Lower leg skin (tissue), 4 donors: ENCODE results near the gene DAAM1. TPM values are rescaled to one million over a fixed set of nuclear protein-coding genes. Genes with fewer than 3 reads are reported as not detected.

ENCODE experiments used
- DNase-seq, 2 donors: peaks; one replicate each; pipeline ENCODE4 v3.0.0-alpha.2; 2019; ENCODE audit warnings: low spot score in 2 of 2
- H3K4me3 ChIP-seq: fragments of 200-600 bp; sonication (generic); 2 replicates; pipeline ENCODE4 v1.5.1; 2017; ENCODE audit warnings: mild to moderate bottlenecking, low read depth; ENCODE audit not compliant: poor library complexity, severe bottlenecking
- POLR2A ChIP-seq, 2 donors: fragments of 450-650 bp; IDR thresholded peaks; one replicate each; pipeline ENCODE4 v1.6.1; 2016 to 2017; ENCODE audit warnings: antibody characterized with exemption in 2 of 2, mild to moderate bottlenecking in 1 of 2, moderate library complexity in 1 of 2
- WGBS, 2 donors: methylation state at CpG; one replicate each; pipeline ENCODE4 v1.1.5; 2018; 5-methylcytosine and 5-hydroxymethylcytosine counted together
- intact Hi-C: fragments of 100-400 bp; cut with DNase I; formaldehyde crosslinking; loops from one replicate; pipeline ENCODE4 v1.15.0; 2023; ENCODE audit warnings: low total_unique reads
- total RNA-seq, 4 donors: library from RNA; depleted of rRNA; stranded (reverse); fragments of >200 nt; gene quantifications; one replicate each; pipeline ENCODE4 v1.1.0, GENCODE V29; 2016
- TF ChIP-seq, protein P1 (sequence below), 3 donors: fragments of 450-650 bp; IDR thresholded peaks; one replicate each; pipeline ENCODE4 v1.5.1; 2016; ENCODE audit warnings: antibody characterized with exemption in 3 of 3, mild to moderate bottlenecking in 3 of 3, moderate library complexity in 2 of 3

DAAM1 gene
- total RNA-seq, 4 donors from 2014 or later, result 155 to 194 (median 183) TPM

DNA sequence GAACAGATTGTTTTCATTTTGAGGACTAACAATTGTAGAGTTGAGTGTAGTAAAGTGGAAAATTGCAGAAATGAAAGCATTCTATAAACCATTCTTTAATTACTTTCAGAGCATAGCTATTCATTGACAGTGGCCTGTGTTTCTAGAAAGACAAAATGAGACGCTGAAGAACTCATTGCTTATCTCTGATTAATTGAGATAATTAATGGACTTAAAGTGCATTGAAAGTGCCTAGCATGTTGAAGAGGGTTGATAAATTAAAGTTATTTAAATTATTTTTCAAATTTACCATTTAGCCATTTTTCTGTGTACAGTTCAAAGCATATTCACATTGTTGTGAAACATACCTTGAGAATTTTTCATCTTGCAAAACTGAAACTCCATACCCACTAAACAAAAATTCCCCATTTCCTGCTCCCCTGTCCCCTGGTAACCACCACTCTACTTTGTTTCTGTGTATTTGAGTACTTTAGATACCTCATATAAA is 57.4 kb downstream of the DAAM1 start:
- H3K4me3 ChIP-seq, result no peak overlapping the region
- intact Hi-C loops, result no loop called here
- TF ChIP-seq POLR2A (IDR thresholded peaks at IDR 0.05), result no peak
- TF ChIP-seq, protein P1, sequence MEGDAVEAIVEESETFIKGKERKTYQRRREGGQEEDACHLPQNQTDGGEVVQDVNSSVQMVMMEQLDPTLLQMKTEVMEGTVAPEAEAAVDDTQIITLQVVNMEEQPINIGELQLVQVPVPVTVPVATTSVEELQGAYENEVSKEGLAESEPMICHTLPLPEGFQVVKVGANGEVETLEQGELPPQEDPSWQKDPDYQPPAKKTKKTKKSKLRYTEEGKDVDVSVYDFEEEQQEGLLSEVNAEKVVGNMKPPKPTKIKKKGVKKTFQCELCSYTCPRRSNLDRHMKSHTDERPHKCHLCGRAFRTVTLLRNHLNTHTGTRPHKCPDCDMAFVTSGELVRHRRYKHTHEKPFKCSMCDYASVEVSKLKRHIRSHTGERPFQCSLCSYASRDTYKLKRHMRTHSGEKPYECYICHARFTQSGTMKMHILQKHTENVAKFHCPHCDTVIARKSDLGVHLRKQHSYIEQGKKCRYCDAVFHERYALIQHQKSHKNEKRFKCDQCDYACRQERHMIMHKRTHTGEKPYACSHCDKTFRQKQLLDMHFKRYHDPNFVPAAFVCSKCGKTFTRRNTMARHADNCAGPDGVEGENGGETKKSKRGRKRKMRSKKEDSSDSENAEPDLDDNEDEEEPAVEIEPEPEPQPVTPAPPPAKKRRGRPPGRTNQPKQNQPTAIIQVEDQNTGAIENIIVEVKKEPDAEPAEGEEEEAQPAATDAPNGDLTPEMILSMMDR (IDR thresholded peaks at IDR 0.05), result no peak
- WGBS, 2 donors, result 64 to 77% methylated on average over 1 of the region's 1 CpG
- DNase-seq, result no peak

DNA sequence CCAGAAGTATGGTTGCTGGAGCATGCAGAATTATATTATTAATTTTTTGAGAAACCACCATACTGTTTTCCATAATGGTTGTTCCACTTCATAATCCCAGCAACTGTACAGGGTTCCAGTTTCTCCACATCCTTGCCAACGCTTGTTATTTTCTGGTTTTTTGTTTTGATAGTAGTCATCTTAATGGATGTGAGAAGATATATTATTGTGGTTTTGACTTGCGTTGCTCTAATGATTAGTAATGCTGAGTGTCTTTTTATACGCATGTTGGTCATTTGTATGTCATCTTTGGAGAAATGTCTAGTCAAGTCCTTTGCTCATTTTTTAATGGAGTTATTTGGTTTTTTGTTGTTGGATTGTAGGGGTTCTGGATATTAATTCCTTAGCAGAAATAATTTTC is 58.1 kb downstream of the DAAM1 start:
- WGBS, 2 donors, result 67 to 74% methylated on average over 3 of the region's 3 CpGs
- intact Hi-C loops, result no loop called here
- no peak overlapping the region for H3K4me3 ChIP-seq
- TF ChIP-seq, protein P1 (IDR thresholded peaks at IDR 0.05), result no peak
- no peak for TF ChIP-seq POLR2A (IDR thresholded peaks at IDR 0.05)
- no peak for DNase-seq

DNA sequence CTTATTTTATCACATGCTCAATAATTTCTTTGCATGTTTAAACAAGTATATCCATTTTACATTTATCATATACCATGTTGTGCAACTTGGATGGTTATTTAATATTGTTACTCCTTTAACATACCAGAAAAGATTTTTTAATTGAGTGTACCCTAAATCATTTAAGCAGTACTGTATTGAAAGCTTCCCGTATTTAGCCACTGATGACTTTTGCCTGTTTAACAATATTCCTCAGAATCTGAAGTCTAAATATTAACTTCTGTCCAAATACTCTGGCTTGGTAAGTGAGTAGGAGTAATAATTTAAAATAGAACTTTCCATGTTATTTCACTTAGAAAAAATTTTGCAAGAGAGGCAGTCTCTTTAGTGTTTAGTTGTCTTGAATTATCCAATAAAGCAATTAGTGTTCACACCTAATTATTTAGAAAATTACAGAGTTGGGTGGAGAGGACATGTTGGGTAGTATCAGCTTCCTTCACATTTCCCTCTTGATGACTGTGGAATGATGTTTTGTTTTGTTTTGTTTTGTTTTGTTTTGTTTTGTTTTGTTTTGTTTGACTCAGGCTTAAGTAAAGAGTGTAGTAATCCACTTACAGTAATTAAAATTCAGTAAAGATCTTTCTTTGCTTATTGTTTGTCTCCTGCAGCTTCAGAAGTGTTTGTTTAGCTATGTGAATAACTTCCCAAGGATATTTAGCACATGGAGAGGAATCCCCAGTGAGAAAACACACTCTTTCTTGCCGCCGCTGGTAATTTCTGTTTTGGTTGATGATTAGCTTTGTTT is 59.5 kb downstream of the DAAM1 start:
- WGBS, 2 donors, result 64 to 70% methylated on average over 3 of the region's 3 CpGs
- H3K4me3 ChIP-seq, result no peak overlapping the region
- DNase-seq, result no peak
- intact Hi-C loops, result no loop called here
- TF ChIP-seq, protein P1 (IDR thresholded peaks at IDR 0.05), result no peak
- TF ChIP-seq POLR2A (IDR thresholded peaks at IDR 0.05), result no peak

GRCh38 chr14:59249029-59249428 is 60.6 kb downstream of the DAAM1 start:
- 96% methylated on average over 7 of the region's 7 CpGs for WGBS, 2 donors
- intact Hi-C loops, result no loop called here
- TF ChIP-seq, protein P1 (IDR thresholded peaks at IDR 0.05), result no peak
- no peak for TF ChIP-seq POLR2A (IDR thresholded peaks at IDR 0.05)
- DNase-seq, result no peak
- no peak overlapping the region for H3K4me3 ChIP-seq

- 93 to 94% methylated on average over 5 of the region's 5 CpGs for WGBS, 2 donors
- DNase-seq, result no peak
- H3K4me3 ChIP-seq, result no peak overlapping the region
- intact Hi-C loops, result no loop called here
- TF ChIP-seq POLR2A (IDR thresholded peaks at IDR 0.05), result no peak
- TF ChIP-seq, protein P1 (IDR thresholded peaks at IDR 0.05), result no peak
Measured at GRCh38 chr14:59251811-59252771, 63.6 kb downstream of the DAAM1 start.
